ENCODE results near the gene SHISA5. TPM values are rescaled to one million over a fixed set of nuclear protein-coding genes. Genes with fewer than 3 reads are reported as not detected.

SHISA5 gene
- total RNA-seq, 1 experiment from 2014 or later, result 137 TPM

- TF ChIP-seq E2F4 (CRISPR knock-in tag; IDR thresholded peaks at IDR 0.05; ENCODE audit: borderline replicate concordance, low read depth), result no peak
- no peak for TF ChIP-seq CREB1 (CRISPR knock-in tag; IDR thresholded peaks at IDR 0.05)
- no peak for TF ChIP-seq ZBTB21 (CRISPR knock-in tag; IDR thresholded peaks at IDR 0.05; ENCODE audit: borderline replicate concordance)
- TF ChIP-seq ZNF671 (CRISPR knock-in tag; IDR thresholded peaks at IDR 0.05), result no peak
- no peak for TF ChIP-seq E2F5 (CRISPR knock-in tag; IDR thresholded peaks at IDR 0.05)
- TF ChIP-seq ATF1 (CRISPR knock-in tag; IDR thresholded peaks at IDR 0.05), result no peak
- TF ChIP-seq SOX15 (CRISPR knock-in tag; IDR thresholded peaks at IDR 0.05), result no peak
- no peak for TF ChIP-seq AR (CRISPR knock-in tag; IDR thresholded peaks at IDR 0.05)
These were observed 32.8 kb upstream of the SHISA5 start (continued) for GRCh38 chr3:48536785-48537184.

GRCh38 chr3:48536116-48536515 lies 32.1 kb upstream of the SHISA5 start:
- ATAC-seq, result no peak
- POLR2A ChIA-PET, result interaction anchor here (0.5 kb wide), 1 partner anchor 33 kb away, joined by 4 read pairs; no protein-coding TSS in a partner anchor
- no peaks in the 10 kb centered on the region for H3K27me3 Mint-ChIP-seq (ENCODE audit: low read depth)

More at GRCh38 chr3:48536116-48536515, 32.1 kb upstream of the SHISA5 start:
- no peak for TF ChIP-seq AR (CRISPR knock-in tag; IDR thresholded peaks at IDR 0.05)
- TF ChIP-seq GABPB1 (CRISPR knock-in tag; IDR thresholded peaks at IDR 0.05), result no peak
- no peak for TF ChIP-seq PRDM15 (CRISPR knock-in tag; IDR thresholded peaks at IDR 0.05)
- no peak for TF ChIP-seq ESRRA (CRISPR knock-in tag; IDR thresholded peaks at IDR 0.05; ENCODE audit: borderline replicate concordance)
- no peak for TF ChIP-seq OVOL2 (CRISPR knock-in tag; IDR thresholded peaks at IDR 0.05; ENCODE audit: borderline replicate concordance)
- no peak for TF ChIP-seq MYBL2 (CRISPR knock-in tag; IDR thresholded peaks at IDR 0.05)
- TF ChIP-seq ZMAT4 (CRISPR knock-in tag; IDR thresholded peaks at IDR 0.05), result no peak
- CTCF ChIA-PET, result interaction anchor here (0.9 to 1.5 kb wide), 2 partner anchors 13 to 100 kb away, joined by 3 to 5 read pairs; no protein-coding TSS in a partner anchor
- Mint-ChIP-seq H3K4me1 (no peaks in the 10 kb centered on the region), H3K9me3 (no peaks in the 10 kb centered on the region), H3K4me3 (no peak overlapping the region), H3K27ac (no peak overlapping the region), H3K36me3 (peaks cover 65% of the 10 kb centered on the region)
- DNase-seq (ENCODE audit: low spot score), result no peak
